Natural killer cell treated with Interleukin-12 subunit alpha and Interleukin-12 subunit beta and Interleukin-15 and Interleukin-18, amount 100 ng/mL, for 72 hours (primary cell): Measurements from ENCODE around the gene IFNA13. TPM values are rescaled to one million over a fixed set of nuclear protein-coding genes. Genes with fewer than 3 reads are reported as not detected.
A peak's percentile ranks its signal among the peaks of the same experiment; 100 is the strongest.

Source experiments
- ATAC-seq, 2 donors: fragments of 150-1000 bp; cut with Tn5 transposase in 1 of 2; sonication (Bioruptor Pico), chemical (Tn5 transposase) in 1 of 2; 2 replicates each; pipeline ENCODE4 v1.10.0; 2021
- DNase-seq: peaks from one replicate; pipeline ENCODE4 v3.0.0; 2022; ENCODE audit warnings: low spot score
- H3K27ac Mint-ChIP-seq, 2 donors: 1 replicate in 1 of 2; 2 replicates in 1 of 2; pipeline ENCODE4 v1.8.0; 2022; ENCODE audit warnings: mixed read lengths in 2 of 2, mild to moderate bottlenecking in 1 of 2, moderate library complexity in 1 of 2
- H3K27me3 Mint-ChIP-seq, 2 donors: 1 replicate in 1 of 2; 2 replicates in 1 of 2; pipeline ENCODE4 v1.8.0; 2022; ENCODE audit warnings: mixed read lengths in 2 of 2
- H3K36me3 Mint-ChIP-seq: one replicate; pipeline ENCODE4 v1.8.0; 2022; ENCODE audit warnings: mixed read lengths
- H3K4me1 Mint-ChIP-seq, 2 donors: 1 replicate in 1 of 2; 2 replicates in 1 of 2; pipeline ENCODE4 v1.8.0; 2022; ENCODE audit warnings: low read depth in 2 of 2, mixed read lengths in 2 of 2, mild to moderate bottlenecking in 1 of 2
- H3K4me3 Mint-ChIP-seq: one replicate; pipeline ENCODE4 v1.8.0; 2022; ENCODE audit warnings: mixed read lengths
- H3K9me3 Mint-ChIP-seq: 2 replicates; pipeline ENCODE4 v1.8.0; 2022; ENCODE audit warnings: mixed read lengths
- total RNA-seq, 2 donors: library from RNA; stranded (reverse); gene quantifications; one replicate each; pipeline ENCODE4 v1.2.3, GENCODE V29; 2022

Gene IFNA13
- not detected for total RNA-seq

DNA sequence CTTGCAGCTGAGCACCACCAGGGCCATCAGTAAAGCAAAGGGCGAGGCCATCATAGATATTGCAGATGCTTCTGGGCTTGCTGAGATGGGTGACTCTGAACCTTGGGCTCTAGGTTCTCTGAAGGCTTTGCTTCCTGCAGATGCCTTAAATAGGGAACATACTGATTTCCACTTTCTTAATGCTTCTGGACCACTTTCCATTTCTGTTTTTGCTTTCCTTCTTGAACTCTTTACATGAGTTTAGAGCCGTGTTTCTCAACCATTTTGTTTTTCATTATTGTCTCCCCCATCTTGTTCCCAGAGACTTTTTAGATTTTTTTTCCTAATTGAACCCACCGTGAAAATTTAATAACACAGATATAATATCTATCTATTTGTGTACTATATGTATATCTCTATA is at the start of gene IFNA13:
TSS of gene IFNA13 (minus strand) at position 101 of the 400 bp plus-strand sequence. CDS start at position 54, 47 bp downstream.
- Mint-ChIP-seq H3K36me3 (no peaks in the 10 kb centered on the region), H3K27ac (no peak within 1 kb of the TSS), H3K27me3 (peaks cover 27 to 57% of the 10 kb centered on the region in 2 donors), H3K9me3 (no peaks in the 10 kb centered on the region), H3K4me1 (no peaks in the 10 kb centered on the region), H3K4me3 (no peak within 1 kb of the TSS)
- DNase-seq (no peak), ATAC-seq (no peak)

DNA sequence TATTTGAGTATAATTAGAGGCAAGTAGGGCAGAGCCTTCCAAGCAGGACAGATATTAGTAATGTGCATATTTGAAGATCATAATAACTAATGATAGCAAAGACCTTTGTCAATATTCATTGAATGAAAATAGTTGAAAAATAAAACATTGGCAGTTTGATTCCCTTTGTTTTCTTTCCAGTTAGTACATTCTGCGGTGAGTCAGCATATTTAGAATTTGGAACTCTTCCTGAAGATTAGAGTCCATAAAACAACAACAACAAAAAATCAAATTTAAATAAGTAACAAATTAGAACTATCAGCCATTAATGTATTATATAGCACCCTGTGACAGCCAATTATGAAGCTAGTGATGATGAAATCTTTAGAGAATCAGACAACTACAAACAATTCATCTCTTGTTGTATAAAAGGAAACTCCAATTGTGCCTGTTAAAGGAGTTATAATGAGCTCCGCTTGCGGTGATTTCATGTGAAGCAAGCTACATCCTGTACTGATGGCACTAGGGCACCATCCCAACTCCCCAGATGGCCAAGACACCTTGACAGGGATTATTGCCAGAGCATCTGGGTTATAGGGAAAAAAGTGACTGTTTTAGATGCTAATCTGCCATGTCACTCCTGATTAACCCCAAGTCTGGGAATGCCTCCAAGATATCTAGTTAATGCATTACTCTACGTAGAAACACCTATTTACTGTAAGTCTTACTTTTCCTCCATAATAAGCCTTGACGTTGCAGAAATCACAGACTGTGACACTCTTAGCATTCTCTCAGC is 47.8 kb upstream of the IFNA13 start:
- Mint-ChIP-seq H3K4me3 (no peak overlapping the region), H3K27me3 (peaks cover 8 to 16% of the 10 kb centered on the region in 2 donors), H3K9me3 (no peaks in the 10 kb centered on the region), H3K36me3 (no peaks in the 10 kb centered on the region), H3K4me1 (no peaks in the 10 kb centered on the region), H3K27ac (no peak overlapping the region)
- no peak for ATAC-seq
- DNase-seq, result no peak

DNA sequence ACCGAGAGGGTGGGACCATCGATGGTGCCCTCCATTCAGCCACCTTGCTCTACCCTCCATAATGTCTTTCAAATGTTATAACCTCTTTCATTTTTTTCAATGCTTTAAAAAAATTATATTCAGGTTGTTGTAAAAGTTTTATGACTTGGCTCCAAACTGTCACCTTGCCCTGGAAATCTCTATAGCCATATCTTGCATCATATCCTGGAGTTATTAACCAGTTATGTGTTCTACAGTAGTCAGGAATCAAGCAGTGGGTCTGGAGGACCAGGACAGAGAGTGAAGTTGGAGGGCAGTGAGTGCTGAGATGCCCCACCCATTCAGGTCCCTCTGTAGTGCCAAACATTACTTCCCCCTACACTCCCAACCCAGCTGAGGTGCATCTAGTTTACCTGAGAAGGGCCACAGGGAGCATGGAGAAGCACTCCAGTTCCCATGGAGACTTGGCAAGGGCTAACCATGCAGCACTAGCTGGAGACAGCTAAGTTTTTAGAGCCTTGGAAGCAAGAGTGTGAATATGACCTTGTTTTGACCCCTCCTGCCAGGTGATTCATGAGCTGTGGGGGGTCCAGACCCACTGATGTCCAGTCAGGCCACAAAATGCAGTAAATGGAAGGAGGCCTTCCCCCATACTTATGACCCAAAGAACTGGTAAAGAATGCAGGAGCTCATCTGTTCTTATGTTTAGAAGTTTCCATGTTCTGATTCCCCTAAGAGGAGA is 46.5 kb upstream of the IFNA13 start:
- peaks cover 14 to 21% of the 10 kb centered on the region in 2 donors for H3K27me3 Mint-ChIP-seq
- no peak for DNase-seq
- no peak overlapping the region for H3K4me3 Mint-ChIP-seq
- H3K9me3 Mint-ChIP-seq, result no peaks in the 10 kb centered on the region
- no peak for ATAC-seq
- H3K27ac Mint-ChIP-seq, result no peak overlapping the region
- H3K36me3 Mint-ChIP-seq, result no peaks in the 10 kb centered on the region
- H3K4me1 Mint-ChIP-seq, result no peaks in the 10 kb centered on the region

DNA sequence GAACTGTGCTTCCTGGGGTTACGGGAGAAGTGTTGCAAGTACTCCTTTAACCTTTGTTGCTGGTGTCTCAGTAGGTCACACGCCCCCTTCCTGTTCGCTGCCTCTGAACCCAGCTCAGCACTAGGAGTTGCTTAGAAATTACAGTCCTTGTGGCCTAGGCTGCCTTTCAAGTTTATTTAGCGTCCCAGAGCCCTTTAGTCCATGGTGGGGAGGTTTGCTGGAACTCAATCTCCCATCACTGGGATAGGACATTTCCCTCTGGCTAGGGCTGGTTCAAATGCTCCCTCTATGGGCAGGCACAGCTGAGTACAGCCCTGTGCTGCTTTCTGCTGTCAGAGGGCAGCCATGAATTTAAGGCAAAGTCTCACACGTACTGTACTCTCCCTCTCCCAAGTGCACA is 45.8 kb upstream of the IFNA13 start:
- H3K36me3 Mint-ChIP-seq, result no peaks in the 10 kb centered on the region
- H3K9me3 Mint-ChIP-seq, result no peaks in the 10 kb centered on the region
- ATAC-seq (peak; percentile 36 to 60), DNase-seq (no peak)
- H3K4me1 Mint-ChIP-seq, result no peaks in the 10 kb centered on the region
- peaks cover 16 to 21% of the 10 kb centered on the region in 2 donors for H3K27me3 Mint-ChIP-seq
- no peak overlapping the region for H3K27ac Mint-ChIP-seq
- H3K4me3 Mint-ChIP-seq, result no peak overlapping the region

DNA sequence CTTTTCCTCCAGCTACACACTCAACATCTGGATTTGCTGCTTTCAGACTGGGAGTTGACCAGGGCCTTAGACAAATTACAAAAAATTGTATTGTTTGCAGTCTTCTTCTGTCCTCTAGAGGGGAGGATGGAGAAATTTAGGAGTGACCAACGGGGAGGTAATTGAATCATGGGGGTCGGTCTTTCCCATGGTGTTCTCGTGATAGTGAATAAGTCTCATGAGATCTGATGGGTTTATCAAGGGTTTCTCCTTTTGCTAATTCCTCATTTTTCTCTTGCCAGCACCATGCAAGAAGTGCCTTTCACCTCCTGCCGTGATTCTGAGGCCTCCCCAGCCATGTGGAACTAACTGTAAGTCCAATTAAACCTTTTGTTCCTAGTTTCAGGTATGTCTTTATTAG is 45.3 kb upstream of the IFNA13 start:
- DNase-seq, result no peak
- peaks cover 16 to 21% of the 10 kb centered on the region in 2 donors for H3K27me3 Mint-ChIP-seq
- H3K36me3 Mint-ChIP-seq, result no peaks in the 10 kb centered on the region

DNA sequence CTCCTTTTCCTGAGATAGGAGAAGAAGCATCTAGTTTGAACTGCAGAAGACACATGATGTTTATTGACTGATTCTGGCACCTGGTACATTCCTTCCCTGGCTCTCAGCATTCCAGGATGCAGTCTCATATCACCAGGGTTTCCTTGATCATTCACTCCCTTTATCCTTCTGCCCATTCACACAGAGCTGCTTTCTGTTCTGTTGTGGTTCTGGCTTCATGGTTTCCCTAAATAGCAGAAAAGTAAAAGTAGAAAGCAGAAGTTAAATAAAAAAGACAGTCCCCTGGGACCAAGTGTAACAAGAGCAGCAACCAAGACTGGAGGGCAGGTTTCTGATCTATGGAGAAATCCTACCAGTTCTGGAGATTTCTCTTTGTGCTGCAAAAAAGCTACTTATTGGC is 44.2 kb upstream of the IFNA13 start:
- H3K4me1 Mint-ChIP-seq, result no peaks in the 10 kb centered on the region
- no peaks in the 10 kb centered on the region for H3K9me3 Mint-ChIP-seq
- DNase-seq (no peak), ATAC-seq (no peak)
- H3K27ac Mint-ChIP-seq, result no peak overlapping the region
- no peaks in the 10 kb centered on the region for H3K36me3 Mint-ChIP-seq
- H3K27me3 Mint-ChIP-seq, result peaks cover 20 to 28% of the 10 kb centered on the region in 2 donors
- no peak overlapping the region for H3K4me3 Mint-ChIP-seq

More for the DNA sequence above, 45.3 kb upstream of the IFNA13 start:
- H3K27ac Mint-ChIP-seq, result no peak overlapping the region
- H3K4me3 Mint-ChIP-seq, result no peak overlapping the region
- no peaks in the 10 kb centered on the region for H3K4me1 Mint-ChIP-seq
- ATAC-seq, result no peak
- H3K9me3 Mint-ChIP-seq, result no peaks in the 10 kb centered on the region

DNA sequence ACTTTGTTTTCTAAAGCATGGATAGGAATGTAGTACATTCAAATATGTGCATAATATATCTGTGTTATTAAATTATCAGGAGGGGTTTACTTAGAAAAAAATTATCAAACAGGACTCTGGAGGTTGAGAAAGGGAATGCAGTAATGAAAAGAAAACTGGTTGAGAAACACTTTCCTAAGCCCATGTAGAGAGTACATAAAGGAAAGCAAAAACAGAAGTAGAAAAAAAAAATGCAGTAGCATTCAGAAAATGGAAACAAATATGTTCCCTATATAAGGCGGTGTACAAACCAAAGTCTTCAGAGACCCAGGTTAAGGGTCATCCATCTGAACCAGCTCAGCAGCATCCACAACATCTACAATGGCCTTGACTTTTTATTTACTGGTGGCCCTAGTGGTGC is 41.0 kb upstream of the IFNA13 start, which contains the start of gene IFNA8:
TSS of gene IFNA8 (plus strand) at position 301 of the 400 bp plus-strand sequence. CDS start at position 361, 60 bp downstream.
- H3K36me3 Mint-ChIP-seq, result no peaks in the 10 kb centered on the region
- no peak within 1 kb of the TSS for H3K27ac Mint-ChIP-seq
- no peaks in the 10 kb centered on the region for H3K9me3 Mint-ChIP-seq
- H3K4me1 Mint-ChIP-seq, result no peaks in the 10 kb centered on the region
- H3K27me3 Mint-ChIP-seq, result peaks cover 29 to 31% of the 10 kb centered on the region in 2 donors
- no peak within 1 kb of the TSS for H3K4me3 Mint-ChIP-seq
- no peak for ATAC-seq
- no peak for DNase-seq

DNA sequence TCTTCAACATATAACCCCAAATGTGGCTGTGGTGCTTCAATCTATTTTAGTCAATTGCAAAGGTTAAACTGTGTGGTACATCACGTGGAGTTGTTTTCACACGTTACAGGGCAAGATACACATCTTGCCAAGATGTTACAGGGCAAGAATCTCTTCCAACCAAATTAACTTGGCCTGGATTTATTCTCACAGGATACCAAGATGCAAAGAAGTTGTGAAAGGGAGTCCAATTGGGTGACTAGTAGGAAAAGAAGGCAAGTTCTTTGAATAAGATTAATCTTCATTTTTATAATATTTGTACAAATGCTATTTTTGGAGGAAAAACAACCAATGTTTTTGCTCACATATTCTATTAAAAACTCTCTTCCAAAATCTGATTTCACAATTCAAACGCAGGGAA is 36.3 kb upstream of the IFNA13 start:
- ATAC-seq (no peak), DNase-seq (no peak)
- Mint-ChIP-seq H3K4me1 (no peaks in the 10 kb centered on the region), H3K9me3 (no peaks in the 10 kb centered on the region), H3K4me3 (no peak overlapping the region), H3K27me3 (peaks cover 40 to 41% of the 10 kb centered on the region in 2 donors), H3K27ac (no peak overlapping the region), H3K36me3 (no peaks in the 10 kb centered on the region)

DNA sequence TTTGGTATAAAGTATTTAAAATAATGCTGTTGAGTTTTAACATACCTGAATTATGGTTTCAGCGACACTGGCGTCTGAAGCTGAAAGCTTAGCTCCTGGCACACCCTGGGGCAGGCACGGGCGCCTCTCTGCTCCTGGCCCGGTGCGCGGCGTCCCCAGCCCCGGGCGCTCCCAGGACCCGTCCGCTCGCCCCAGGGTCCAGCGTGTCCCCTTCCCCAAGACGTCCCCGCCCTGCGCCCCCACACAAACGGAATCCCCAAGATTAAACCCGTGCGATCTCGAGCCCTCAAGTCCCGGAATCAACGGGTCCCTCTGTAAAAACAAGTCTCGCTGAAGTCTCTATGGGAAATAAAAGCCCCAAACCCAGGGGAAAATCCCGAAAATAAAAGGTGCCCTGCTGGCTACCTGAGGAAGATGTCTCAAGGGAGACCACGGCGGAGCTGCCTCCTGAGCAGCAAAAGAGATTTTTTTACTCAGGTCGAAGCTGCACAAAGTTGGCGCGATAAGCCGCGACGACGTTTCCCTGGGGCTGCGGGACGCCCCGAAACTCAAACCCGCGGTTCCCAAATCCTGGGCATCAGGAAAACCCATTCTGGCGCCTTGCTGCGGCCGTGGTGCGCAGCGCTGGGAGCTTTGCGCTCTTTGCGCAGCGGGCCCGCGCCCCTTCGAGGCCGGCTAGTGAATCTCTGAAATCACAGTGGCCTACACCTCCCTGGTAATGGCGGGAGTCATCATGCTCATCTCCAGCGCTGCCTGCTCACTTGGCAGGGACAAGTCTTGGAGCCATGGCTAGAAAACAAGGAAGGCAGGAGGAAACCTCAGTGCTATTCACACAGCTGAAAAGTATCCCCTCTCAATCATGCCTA is 34.8 kb upstream of the IFNA13 start:
- Mint-ChIP-seq H3K27me3 (peaks cover 45 to 47% of the 10 kb centered on the region in 2 donors), H3K27ac (no peak overlapping the region), H3K4me1 (no peaks in the 10 kb centered on the region), H3K9me3 (no peaks in the 10 kb centered on the region), H3K36me3 (no peaks in the 10 kb centered on the region), H3K4me3 (no peak overlapping the region)
- DNase-seq, result no peak
- ATAC-seq, result peak in 1 of 2 donors; percentile 24

DNA sequence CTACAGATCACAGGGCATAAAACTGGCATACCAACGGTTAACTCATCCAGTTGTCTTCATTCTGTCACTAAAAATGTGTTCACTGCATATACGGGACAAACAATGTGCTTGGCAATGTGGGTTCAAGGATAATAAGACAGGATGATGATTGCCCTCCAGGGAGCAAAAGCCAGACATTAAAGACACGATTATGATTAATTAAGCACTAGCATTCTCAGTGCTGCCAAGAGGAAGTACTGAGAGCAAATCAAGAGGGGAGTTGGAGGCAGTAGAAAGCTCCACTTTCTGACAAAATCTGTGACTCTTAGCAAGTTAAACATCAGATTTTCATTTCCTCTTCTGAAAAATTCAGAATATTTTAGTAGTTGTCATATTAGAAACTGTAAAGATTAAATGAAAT is 32.1 kb upstream of the IFNA13 start:
- Mint-ChIP-seq H3K9me3 (no peaks in the 10 kb centered on the region), H3K27me3 (peaks cover 48 to 58% of the 10 kb centered on the region in 2 donors)

DNA sequence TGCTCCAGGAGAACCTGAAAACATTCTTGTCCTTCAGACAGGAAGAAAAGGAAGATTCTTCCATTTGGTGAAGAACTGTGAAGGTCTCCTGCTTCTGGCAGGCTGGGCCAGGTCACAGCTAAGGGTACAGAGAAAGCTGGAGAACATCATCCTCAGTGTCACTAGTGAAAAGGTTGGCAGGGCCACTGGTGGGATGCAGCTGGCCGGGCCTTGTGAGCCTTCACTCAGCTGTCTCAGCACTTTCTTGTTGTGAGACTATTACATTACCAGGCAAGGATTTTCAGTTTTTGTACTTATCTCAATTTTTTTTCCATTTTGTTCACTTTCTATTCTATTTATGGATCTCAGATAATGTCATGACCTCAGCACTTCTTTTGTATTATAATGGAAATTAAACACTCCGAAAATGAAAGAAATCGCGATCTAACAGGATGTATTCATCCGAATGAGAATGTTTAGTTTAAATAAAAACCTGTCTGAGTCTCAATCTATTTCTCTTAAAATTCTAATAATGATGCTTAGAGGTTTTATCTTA is 31.2 kb upstream of the IFNA13 start:
- H3K4me1 Mint-ChIP-seq, result peaks cover 6 to 10% of the 10 kb centered on the region in 2 donors
- peaks cover 47 to 54% of the 10 kb centered on the region in 2 donors for H3K27me3 Mint-ChIP-seq
- ATAC-seq, result no peak
- no peak for DNase-seq
- no peaks in the 10 kb centered on the region for H3K9me3 Mint-ChIP-seq
- H3K36me3 Mint-ChIP-seq, result no peaks in the 10 kb centered on the region
- no peak overlapping the region for H3K4me3 Mint-ChIP-seq
- no peak overlapping the region for H3K27ac Mint-ChIP-seq

More for the DNA sequence above, 32.1 kb upstream of the IFNA13 start:
- H3K4me3 Mint-ChIP-seq, result no peak overlapping the region
- no peak for ATAC-seq
- H3K27ac Mint-ChIP-seq, result no peak overlapping the region
- no peak for DNase-seq
- peaks cover 6 to 10% of the 10 kb centered on the region in 2 donors for H3K4me1 Mint-ChIP-seq
- no peaks in the 10 kb centered on the region for H3K36me3 Mint-ChIP-seq

DNA sequence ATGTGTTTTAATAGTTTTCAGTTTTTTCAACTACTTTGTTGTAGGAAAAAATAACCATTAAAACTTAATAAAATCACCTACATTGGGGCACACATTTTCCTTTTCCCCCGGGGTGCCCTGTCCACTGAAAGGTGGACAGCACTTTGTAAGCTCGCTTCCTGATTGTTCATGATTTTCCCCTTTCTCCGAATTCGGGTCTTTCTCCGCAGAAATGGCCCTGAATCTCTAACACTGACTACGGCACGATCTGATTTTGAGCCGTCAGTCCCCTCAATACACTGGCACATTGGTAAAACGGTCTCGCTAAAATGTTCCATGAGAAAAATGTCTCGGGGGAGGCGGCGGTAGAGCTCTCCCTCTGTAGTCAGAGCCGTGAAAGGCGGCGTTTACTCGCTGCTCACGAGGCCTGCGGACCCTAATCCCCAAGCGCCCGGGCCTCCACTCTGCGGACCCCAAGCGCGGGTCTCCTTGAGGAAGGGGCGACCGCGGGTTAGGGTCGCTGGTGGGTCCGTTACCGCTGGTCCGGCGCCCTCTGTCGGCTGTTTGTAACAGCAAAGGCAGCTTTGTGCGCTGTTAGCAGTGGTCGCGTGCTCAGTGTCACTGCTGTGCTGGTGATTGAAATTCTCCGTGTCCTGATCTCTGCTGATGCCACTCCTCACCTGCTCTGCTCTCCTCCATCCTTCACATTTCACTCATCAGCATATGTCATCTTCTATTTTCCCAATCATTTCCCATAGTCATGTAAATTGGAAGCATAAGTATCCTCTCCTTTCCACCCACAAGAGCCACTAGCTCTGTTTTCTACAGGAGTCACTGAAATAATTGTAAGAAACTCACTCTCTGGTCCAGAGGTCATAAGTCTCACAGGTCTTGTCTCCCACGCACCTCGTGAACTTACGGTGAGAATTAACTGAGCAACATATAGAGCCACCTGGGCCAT is 28.2 kb upstream of the IFNA13 start:
- Mint-ChIP-seq H3K27ac (peak overlapping the region in 1 of 2 donors; percentile 14), H3K36me3 (no peaks in the 10 kb centered on the region), H3K9me3 (no peaks in the 10 kb centered on the region), H3K4me3 (peak overlapping the region; percentile 80), H3K27me3 (peaks cover 51 to 61% of the 10 kb centered on the region in 2 donors), H3K4me1 (peaks cover 6 to 10% of the 10 kb centered on the region in 2 donors)
- ATAC-seq, result peak; percentile 72 to 75
- no peak for DNase-seq
